Glutamatergic neuron (in vitro differentiated cells): ENCODE measurements around the gene VWA3B. TPM values are rescaled to one million over a fixed set of nuclear protein-coding genes. Genes with fewer than 3 reads are reported as not detected.

Experiments used
- DNase-seq: peaks from one replicate; pipeline ENCODE4 v3.0.0; 2022
- H3K27ac Mint-ChIP-seq: one replicate; pipeline ENCODE4 v1.8.0; 2020; ENCODE audit warnings: mild to moderate bottlenecking, mixed read lengths, inconsistent platforms; ENCODE audit not compliant: unreplicated experiment
- H3K27me3 Mint-ChIP-seq: one replicate; pipeline ENCODE4 v1.8.0; 2020; ENCODE audit warnings: mild to moderate bottlenecking, moderate library complexity, mixed read lengths, inconsistent platforms; ENCODE audit not compliant: unreplicated experiment
- H3K36me3 Mint-ChIP-seq: one replicate; pipeline ENCODE4 v1.8.0; 2020; ENCODE audit warnings: mild to moderate bottlenecking, mixed read lengths, inconsistent platforms; ENCODE audit not compliant: unreplicated experiment
- H3K4me1 Mint-ChIP-seq: one replicate; pipeline ENCODE4 v1.8.0; 2020; ENCODE audit warnings: mild to moderate bottlenecking, low read depth, mixed read lengths, inconsistent platforms; ENCODE audit not compliant: unreplicated experiment
- H3K4me3 Mint-ChIP-seq: one replicate; pipeline ENCODE4 v1.8.0; 2020; ENCODE audit warnings: mild to moderate bottlenecking, mixed read lengths, inconsistent platforms; ENCODE audit not compliant: unreplicated experiment
- H3K9me3 Mint-ChIP-seq: one replicate; pipeline ENCODE4 v1.8.0; 2020; ENCODE audit warnings: mild to moderate bottlenecking, moderate library complexity, mixed read lengths, inconsistent platforms; ENCODE audit not compliant: unreplicated experiment
- total RNA-seq: library from RNA; stranded (reverse); fragmentation: NEBNext Ultra II Directional; extraction: Animal tissue kit (Norgen Biotek cat#: 25700); gene quantifications from one replicate; pipeline ENCODE4 v1.2.1, GENCODE V29; 2021; ENCODE audit not compliant: unreplicated experiment
- TF ChIP-seq, protein P1 (sequence below): fragments of 200-600 bp; sonication (generic); IDR thresholded peaks from one replicate; pipeline ENCODE4 v1.5.0; 2021; ENCODE audit not compliant: partially characterized antibody, unreplicated experiment

The VWA3B gene
- total RNA-seq, 1 donor from 2014 or later, result not detected

DNA sequence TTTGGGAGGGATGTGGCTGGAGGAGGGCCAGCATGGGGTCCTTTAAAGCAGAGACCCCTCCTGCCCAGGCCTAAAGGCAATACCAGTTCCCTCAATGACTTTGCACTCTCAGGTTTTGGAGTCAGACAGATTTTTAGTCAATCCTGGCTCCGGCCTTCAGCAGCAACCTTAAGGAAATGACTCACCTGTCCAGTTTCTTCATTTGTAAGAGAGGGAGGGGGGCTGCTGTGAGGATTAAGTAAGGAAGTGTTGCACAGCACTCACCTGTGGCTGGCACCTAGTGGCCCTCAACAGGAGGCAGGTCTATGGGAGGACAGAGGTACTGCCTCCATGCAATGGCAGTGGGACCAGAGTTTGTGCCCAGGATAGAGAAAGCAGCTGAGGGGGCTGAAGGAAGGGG lies 273.0 kb downstream of the VWA3B start:
- Mint-ChIP-seq H3K36me3 (no peaks in the 10 kb centered on the region), H3K4me1 (peaks cover 6% of the 10 kb centered on the region), H3K27ac (no peak overlapping the region), H3K27me3 (no peaks in the 10 kb centered on the region), H3K4me3 (no peak overlapping the region), H3K9me3 (peaks cover 2% of the 10 kb centered on the region)
- DNase-seq, result no peak
- TF ChIP-seq, protein P1, sequence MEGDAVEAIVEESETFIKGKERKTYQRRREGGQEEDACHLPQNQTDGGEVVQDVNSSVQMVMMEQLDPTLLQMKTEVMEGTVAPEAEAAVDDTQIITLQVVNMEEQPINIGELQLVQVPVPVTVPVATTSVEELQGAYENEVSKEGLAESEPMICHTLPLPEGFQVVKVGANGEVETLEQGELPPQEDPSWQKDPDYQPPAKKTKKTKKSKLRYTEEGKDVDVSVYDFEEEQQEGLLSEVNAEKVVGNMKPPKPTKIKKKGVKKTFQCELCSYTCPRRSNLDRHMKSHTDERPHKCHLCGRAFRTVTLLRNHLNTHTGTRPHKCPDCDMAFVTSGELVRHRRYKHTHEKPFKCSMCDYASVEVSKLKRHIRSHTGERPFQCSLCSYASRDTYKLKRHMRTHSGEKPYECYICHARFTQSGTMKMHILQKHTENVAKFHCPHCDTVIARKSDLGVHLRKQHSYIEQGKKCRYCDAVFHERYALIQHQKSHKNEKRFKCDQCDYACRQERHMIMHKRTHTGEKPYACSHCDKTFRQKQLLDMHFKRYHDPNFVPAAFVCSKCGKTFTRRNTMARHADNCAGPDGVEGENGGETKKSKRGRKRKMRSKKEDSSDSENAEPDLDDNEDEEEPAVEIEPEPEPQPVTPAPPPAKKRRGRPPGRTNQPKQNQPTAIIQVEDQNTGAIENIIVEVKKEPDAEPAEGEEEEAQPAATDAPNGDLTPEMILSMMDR, result no peak

Other genes with a start within 250 kb of the VWA3B start
- 36.6 TPM for gene TMEM131, start 91.2 kb upstream of the VWA3B start, total RNA-seq